GM19043 (cell line): ENCODE results near the gene GPD1L.

Experiments
- ATAC-seq: cut with Tn5 transposase; IDR thresholded peaks from one replicate; pipeline ENCODE4 v1.9.1; 2021; ENCODE audit warnings: low read depth; ENCODE audit not compliant: unreplicated experiment

GPD1L gene

GRCh38 chr3:32132706-32133105, 26.3 kb downstream of the GPD1L start:
- ATAC-seq: no peak

- no peak for ATAC-seq
Measured at GRCh38 chr3:32136703-32137102, 30.3 kb downstream of the GPD1L start.

- no peak for ATAC-seq
Measured at GRCh38 chr3:32137870-32138269, 31.4 kb downstream of the GPD1L start.

- no peak for ATAC-seq
Measured at GRCh38 chr3:32138545-32139104, 32.2 kb downstream of the GPD1L start.

- no peak for ATAC-seq
Measured at GRCh38 chr3:32140943-32141342, 34.5 kb downstream of the GPD1L start.

- ATAC-seq: peak; percentile 67
Measured at GRCh38 chr3:32143849-32144757, 37.7 kb downstream of the GPD1L start.

GRCh38 chr3:32146746-32147211, 40.4 kb downstream of the GPD1L start:
- ATAC-seq: no peak

- no peak for ATAC-seq
Measured at GRCh38 chr3:32147509-32147908, 41.1 kb downstream of the GPD1L start.

- ATAC-seq: no peak
Measured at GRCh38 chr3:32147933-32148332, 41.5 kb downstream of the GPD1L start.

GRCh38 chr3:32148351-32148750, 41.9 kb downstream of the GPD1L start:
- ATAC-seq: no peak

- no peak for ATAC-seq
Measured at GRCh38 chr3:32153414-32154204, 47.2 kb downstream of the GPD1L start.

- no peak for ATAC-seq
Measured at GRCh38 chr3:32154205-32154579, 47.8 kb downstream of the GPD1L start.

- ATAC-seq: no peak
Measured at GRCh38 chr3:32155117-32155516, 48.7 kb downstream of the GPD1L start.

GRCh38 chr3:32157600-32158264, 51.3 kb downstream of the GPD1L start:
- no peak for ATAC-seq

- ATAC-seq: no peak
Measured at GRCh38 chr3:32160706-32161214, 54.3 kb downstream of the GPD1L start.

GRCh38 chr3:32165442-32165841, 59.0 kb downstream of the GPD1L start:
- ATAC-seq: no peak

- no peak for ATAC-seq
Measured at GRCh38 chr3:32166654-32167053, 60.2 kb downstream of the GPD1L start.

GRCh38 chr3:32172420-32172819, 66.0 kb downstream of the GPD1L start:
- ATAC-seq: no peak

- ATAC-seq: no peak
Measured at GRCh38 chr3:32175607-32176197, 69.3 kb downstream of the GPD1L start.
